HTERT RPE-1 (cell line): ENCODE results near the gene PHF21B.
"Not testable (repeated sequence)": the region's sequence is repeated elsewhere in the genome, so short reads cannot be mapped to it uniquely, and the experiment has no call there.

Experiments
- in situ Hi-C: fragments of 300-500 bp; cut with MboI; formaldehyde crosslinking; loops from 4 replicates; pipeline ENCODE4 v1.14.3; 2020; ENCODE audit warnings: low sequenced_read_pairs

Gene PHF21B

DNA sequence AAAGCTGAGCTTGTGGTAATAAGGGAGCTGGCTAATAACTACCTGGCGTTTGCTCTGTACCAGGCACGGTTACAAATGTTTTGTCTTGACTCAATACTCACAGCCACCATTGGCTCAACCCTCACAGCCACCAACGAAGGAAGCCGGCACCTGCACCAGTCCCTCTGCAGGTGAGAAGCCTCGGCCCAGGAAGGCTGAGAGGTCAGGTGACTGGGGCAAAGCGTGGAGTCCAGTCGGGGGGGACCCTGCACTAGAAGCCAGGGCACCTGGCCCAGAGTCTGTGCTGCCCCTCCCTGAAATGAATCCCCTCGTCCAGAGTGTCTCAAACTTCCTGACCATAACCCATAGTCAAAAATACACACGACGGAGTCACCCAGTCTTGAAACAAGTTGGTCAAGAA is 90.1 kb downstream of the PHF21B start:
- in situ Hi-C loops: no loop called here

DNA sequence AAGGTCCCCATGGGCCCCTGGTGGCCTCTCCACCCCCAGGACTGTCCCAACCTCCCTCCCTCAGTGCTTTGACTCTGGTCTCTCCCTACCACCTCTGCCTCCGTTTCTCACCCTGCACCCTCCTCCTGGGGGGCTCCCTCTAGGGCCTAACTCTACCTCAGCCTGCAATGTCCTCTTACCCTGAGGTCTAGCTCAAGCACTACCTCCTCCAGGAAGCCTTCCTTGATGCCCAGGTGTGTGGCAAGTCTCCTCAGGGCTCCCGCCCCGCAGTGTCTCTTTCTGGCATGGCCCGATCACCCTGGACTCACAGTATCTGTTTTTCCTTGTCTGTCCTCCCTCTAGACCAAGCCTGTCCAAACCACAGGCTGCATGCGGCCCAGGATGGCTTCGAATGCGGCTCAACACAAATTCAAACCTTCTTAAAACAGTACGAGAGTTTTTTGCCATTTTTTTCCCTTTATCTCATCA is 90.8 kb downstream of the PHF21B start:
- in situ Hi-C loops: no loop called here

DNA sequence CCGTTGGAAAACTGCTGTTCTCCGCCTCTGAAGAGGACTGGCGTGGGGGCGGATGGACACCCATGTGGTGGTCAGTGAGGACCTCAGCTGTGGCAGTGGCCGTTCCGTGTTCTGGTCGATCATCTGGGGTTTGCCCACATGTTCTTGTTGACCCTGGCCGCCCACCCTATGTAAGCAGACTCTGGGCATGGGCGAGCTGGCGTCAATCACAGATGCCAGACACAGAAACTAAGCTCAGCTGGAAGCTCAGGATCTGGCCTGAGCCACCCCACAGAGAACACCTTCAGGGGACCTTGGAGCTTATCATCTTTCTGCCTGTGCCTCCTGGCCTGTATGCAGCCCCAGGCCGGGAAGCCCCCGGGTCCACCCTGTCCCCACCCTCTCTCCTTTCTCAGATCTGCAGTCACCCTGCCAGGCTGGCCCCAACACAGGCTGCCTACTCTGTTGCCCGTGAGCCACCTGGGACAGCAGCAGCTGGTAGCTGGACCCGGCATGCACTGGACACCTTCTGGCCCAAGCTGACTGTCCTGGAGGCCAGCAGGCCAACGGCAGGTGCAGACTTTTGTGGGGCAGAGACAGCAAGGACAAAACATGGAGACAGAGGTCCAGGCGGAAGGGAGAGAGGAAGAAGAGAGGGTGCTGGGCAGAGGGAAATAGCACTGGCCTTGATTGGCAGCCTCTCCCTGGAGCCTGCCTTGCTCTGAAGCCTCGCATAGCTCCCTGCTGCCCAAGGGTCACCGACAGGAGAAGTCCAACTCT is 91.5 kb downstream of the PHF21B start:
- in situ Hi-C loops: no loop called here

DNA sequence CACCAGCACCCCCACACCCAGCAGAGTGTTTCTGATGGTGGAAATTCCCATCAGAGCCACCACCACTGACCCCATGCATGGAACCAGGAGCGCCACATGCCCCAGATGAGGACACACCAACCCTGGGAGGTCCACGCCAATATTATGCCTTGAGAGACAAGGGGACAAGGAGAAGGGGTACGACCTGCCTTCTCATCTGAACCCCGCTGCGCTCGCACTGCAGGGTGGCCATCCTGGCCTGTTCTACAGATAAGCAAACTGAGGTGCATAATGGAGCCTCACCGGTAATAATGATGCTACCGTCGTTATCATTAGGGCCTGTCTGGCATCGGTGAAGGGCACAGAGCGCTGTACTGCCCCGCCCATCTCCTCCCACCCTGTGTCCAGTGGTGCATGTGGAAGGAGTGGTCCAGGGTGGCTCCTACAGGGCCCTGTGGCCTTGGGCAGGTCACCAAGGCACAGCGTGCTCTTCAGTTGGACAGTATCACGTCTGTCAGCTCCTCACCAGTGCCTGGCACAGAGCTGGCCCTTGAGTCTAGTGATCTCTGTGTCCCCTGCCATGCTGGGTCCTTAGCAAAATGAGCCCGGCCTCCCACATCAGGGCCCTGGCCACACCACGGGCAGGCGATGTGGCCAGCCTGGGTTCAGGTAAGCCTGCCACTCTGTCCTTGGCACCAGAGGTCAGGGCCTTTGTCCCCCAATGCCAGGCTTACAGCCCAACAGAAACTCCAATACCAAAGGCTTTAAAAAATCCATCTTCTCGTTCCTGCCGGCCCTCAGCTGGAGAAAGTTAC is 92.2 kb downstream of the PHF21B start:
- in situ Hi-C loops: no loop called here

DNA sequence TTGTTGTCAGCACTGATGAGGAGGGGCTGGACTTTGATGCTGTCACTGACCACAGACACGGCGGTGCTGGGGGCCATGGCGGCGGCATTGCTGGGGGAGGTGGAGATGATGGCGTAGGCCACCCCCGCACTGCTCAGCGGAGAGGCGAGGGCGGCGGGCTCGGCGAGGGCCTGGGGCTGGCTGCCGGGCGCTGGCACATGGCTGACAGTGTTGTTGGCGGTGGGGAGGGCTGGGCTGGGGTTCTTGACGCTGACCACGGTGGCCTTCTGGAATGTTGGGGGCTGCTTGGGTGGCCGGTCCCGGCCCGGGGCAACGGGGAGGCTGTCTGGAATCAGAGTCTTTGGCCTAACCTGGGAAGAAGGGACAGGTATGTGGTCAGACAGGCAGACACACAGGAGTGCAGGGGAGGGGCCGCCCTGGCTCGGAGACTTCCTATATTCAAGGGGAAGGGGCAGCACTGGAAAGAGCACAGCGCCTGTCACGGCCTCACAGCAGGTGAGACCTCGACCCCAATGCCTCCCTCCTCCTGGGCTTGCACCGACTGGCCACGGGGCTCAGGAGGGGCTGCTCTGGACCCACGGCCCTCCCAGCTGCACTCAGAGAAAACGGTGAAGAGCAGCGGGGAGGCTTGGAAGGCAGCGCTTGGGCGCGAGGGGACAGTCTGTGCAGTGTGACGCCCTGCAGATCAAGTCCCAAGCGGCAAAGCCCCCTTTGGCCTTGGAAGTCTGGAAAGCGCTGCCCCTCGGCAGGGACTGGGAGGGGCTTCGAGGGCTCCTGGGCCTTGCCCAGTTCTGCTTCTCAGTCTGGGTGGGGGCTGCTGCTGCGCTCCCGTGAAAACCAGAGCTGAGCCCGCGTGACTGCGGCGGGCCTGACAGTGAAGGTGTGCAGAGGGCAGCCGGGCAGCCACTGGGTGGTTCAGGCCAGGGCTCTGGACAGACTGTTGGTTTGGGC is 93.2 kb downstream of the PHF21B start:
- in situ Hi-C loops: no loop called here

DNA sequence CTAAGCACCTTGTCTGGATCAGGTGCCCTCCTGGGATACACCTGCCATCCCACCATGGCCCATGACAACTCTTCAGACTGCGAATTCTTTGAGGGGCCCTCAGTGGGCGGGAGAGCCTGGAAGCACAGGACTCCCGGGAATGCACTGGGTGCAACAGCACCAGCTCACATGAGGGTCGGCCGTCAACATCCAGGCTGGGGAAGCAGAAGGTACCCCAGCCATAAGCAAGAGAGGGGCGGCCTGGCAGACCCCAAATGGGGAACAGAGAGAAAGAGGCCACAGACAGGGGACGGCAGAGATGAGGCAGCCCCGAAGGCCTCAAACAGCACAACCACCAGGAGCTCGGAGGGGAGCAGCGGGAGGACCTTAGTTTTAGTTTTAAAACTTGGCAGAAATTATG is 94.4 kb downstream of the PHF21B start:
- in situ Hi-C loops: no loop called here

DNA sequence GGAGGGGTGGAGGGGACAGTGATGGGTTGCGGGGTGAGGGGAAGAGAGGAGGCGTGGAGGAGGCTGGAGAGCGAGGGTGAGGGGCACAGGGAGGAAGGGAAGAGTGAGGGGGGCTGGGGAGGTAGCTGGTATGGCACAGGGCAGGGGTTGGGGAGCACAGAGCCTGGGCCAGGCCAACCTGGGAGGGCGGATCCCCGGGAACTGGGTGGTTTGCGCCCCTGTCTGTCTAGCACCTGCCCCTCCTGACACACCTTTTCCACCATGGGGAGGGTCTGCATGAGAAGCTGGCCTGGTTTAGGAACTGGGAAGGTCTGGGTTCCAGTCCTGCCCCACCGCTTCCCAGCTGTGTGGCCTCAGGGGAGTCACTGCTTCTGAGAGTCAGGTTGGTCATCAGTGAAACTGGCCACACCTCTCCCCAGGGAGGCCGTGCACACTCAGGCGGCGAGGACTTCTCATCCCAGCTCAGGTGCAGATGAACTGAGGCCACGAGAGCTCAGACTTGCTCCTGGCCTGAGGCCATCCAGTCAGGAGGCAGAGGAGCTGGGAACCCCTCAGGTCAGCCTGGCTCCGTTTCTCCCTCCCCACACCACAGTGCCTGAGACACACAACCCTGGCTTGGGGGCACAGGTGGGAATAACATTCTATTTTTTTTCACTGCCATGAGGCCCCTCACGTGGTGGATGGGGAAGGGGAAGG is 95.6 kb downstream of the PHF21B start:
- in situ Hi-C loops: no loop called here

DNA sequence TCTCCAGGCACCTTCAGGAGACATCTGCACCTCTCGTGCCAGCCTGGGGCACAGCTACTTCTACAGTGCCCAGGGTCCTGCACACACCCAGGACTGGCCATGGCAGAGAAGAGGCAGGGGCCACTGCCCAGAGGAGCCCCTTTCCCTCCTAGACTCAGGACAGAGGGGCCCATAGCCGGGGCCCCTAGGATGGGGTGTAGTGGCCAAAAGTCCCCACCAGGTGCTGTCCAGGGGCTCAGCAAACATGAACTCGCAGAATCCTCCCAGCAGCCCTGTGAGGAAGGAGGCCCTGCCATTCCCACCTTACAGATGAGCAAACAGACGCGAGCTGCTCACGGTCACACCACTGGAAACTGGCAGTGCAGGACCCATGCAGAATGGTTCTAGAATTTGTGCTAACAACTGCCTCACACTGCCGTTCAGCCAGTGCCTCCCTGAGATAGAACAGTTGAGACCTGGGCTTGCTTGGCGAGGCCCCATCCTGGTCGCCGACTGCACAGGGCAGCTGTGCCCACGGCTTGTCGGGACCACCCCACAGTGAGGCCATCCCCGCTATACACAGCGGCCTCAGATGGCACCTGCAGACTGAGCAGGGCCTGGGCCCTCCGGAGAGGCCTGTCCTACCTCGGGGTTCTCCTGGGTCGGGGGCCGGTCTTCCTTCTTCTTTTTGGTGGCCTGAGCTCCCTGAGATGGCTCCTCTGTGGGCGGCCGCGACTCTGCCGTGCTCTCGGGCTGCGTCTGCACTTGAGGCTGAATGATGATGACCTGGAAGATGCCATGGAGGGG is 96.4 kb downstream of the PHF21B start:
- in situ Hi-C loops: no loop called here

DNA sequence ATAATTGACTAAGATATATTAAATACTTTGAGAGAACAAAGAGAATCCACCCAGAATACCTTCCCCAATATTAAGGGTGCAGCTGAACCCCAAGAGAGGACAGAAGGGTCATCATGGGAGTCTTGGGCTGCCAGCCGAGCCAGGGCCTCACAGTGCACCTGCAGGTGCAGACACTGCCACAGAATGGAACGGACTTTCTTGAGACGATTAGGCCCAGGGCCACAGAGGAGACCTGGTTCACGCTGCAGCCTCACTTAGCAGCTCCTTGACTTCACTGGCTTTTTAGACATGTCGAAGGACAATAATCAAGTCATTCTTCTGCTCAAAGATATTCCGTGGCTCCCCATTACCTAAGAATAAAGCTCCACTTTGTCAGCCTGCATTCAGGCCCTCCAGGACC is 100.6 kb downstream of the PHF21B start:
- in situ Hi-C loops: no loop called here

DNA sequence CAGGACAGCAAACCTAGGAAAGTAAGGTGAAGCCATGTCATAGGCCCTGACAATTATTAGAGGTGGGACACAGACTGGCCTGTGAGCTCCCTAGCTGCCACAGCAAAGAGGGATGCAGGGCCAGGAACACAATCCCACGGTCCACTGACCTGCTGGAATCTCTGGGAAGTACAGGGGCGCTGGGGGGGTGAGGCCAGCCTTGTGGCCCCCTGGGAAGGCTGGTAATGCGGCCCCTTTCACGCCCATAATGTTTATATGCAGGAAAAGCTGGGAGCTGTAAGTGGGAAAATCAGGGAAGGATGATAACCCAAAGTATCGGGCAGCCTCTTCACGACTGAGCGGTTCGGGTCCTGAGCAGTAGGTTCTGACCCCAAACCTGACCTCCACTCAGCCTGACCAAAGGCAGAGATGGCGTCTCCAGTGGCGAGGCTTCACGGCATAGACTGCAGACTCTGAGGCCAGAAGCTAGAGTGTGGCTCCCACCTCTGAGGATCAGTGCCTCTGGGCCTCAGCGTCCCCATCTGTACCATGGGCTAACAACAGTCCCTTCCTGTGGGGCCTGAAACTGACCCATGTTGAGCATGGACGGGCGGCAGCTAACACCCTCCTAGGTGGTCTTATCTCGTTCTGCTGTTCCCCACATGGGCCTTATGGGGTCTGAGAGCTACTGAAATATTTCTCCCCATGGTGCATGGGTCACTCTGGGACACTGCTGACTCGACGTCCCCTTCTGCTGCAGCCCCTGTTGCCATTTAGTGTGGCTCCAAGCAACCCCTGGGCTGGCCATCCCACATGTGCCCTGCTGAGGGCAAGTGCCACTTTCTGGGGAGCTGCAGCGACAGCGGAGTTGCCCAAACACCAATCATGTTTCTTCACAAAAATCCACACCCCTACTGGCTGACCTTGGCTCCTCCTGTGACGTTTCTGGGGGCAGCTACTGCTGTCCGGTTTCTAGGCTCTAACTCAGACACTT is 101.8 kb downstream of the PHF21B start:
- in situ Hi-C loops: no loop called here

DNA sequence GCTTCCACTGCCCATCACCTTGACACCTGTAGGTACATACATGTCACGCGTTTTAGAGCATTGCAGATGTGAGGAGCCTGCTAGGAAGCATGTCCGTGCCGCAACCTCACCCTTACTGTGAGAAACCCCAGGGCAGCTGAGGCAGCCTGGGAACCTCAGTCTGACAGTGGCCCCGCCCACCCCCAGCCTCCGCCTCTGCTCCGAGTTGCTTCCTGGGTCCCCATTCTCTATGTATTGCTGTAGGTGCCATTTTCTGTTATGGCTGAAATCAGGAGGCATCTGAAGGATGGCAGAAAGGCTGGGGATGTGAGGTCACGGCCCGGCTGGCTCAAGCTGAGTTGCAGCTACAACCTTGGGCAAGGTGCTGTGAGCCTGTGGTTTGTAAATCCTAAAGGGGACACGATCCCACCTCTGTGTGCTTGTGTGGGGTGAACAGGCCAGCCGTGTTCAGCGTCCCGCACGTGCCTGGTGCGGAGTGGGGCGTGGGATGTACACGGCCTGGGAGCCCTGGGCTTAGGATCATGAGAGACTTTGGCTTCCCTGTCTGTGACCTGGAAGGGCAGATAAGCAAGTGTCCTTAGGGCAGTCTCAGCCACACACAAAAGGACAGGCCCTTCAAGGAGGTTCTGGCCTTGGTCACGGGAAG is 102.7 kb downstream of the PHF21B start:
- in situ Hi-C loops: no loop called here

DNA sequence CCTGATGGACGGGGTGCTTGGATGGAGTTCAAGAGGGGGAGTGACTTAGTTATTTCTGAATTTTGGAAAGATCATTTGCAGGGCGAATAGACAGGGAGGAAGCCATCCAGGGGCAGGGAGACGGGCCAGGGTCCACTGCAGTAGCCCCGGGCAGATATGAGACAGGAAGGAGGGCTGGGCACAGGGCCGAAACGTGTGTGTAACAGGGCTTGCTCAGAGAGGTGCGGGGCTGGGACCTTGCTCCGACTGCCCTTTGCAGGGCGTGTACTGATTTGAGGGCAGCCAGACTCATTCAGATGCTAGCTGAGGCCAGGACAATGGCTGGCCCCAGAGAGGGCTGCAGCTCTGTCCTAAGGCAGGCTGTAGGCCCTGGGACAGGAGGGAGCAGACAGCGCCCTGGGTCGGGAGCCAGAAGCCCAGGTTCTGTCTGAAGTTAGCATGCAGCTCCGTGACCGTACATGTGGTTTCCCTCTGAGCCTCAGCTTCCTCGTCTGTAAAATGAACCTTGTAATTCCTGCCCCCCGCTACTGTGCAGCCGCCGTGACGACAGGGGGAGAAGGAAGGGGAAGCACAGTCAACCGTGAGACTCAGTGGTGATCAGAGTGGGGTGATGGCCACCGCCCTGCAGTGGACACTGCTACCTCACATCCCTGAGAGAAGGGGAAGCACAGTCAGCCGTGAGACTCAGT is 103.4 kb downstream of the PHF21B start:
- in situ Hi-C loops: no loop called here

DNA sequence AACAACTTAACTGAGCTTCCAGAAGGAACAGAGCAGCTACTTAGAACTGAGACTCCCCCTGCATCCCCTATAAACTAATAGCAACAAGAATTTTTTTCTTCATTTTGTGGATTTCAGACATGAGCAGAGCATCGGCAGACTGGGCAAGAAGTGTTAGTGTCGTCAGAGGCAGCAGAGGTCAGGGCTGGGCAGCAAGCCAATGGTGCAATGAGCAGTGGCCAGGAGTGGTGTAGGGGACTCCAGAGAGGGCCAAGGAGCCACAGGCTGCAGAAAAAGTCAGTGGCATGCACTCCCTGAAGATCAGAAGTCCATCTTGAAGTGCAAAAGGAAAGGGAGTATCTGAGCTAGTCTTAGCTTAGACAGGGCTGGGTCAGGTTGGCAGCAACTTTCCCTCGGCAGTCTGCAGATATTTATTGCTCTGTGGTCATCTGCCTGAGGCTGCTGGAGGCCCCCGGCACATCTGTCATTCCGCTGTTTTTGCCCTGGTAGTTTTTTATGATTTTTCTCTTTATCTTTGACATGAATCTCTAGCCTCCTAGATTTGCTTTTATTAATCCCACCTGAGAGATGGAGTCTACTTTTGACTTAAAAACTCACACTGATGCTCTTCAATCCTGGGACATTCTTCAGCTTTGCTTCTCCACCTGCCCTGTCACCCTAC is 105.2 kb downstream of the PHF21B start:
- in situ Hi-C loops: not testable (repeated sequence)

DNA sequence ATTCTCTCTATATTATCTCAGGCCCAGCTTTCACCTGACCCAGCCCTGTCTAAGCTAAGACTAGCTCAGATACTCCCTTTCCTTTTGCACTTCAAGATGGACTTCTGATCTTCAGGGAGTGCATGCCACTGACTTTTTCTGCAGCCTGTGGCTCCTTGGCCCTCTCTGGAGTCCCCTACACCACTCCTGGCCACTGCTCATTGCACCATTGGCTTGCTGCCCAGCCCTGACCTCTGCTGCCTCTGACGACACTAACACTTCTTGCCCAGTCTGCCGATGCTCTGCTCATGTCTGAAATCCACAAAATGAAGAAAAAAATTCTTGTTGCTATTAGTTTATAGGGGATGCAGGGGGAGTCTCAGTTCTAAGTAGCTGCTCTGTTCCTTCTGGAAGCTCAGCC is 106.6 kb downstream of the PHF21B start:
- in situ Hi-C loops: not testable (repeated sequence)

DNA sequence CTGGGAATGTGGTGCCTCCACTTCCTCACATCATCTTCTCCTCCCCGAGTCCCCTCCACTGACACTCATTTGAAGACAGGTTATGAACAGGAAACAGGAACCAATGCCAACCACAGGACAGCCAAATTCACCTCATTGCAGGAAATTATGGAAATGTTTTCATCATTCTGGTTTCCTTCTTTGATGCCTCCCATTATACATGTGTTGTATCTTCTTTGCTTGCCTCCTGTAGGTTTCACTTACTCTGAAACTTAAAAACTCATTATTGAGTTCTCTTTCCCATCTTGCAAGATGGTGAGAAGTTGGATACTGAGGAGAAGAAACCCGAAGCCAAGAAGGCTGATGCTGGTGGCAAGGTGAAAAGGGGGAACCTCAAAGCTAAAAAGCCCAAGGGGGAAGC is 108.5 kb downstream of the PHF21B start:
- in situ Hi-C loops: no loop called here

DNA sequence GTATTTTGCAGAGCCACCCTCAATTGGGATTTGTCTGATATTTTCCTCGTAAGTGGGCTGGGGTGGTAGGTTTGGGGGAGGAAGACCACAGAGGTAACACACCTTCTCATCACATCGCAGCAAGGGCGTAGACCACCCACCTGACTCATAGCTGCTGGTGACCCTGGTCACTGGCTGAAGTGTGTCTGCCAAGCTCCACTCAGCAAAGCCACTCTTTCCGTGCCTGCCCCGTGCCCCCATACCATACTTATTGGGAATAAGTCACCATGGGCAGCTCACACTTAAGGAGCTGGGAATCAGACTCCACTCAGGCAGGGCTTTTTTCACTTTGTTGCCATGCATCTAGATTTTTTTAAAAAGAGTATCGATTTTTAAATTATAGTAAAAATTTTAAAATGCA is 111.6 kb downstream of the PHF21B start:
- in situ Hi-C loops: no loop called here
